PC-9 (cell line): ENCODE data around the gene CACHD1.

Experiments
- CTCF ChIP-seq: fragments of 200-600 bp; sonication (generic); conservative IDR thresholded peaks from 2 replicates; pipeline ENCODE4 v1.6.1; 2017; ENCODE audit warnings: mixed run types, antibody characterized with exemption, mild to moderate bottlenecking, moderate library complexity
- EZH2 ChIP-seq: fragments of 200-600 bp; sonication (generic); IDR thresholded peaks from 2 replicates; pipeline ENCODE4 v1.8.0; 2017; ENCODE audit warnings: antibody characterized with exemption, low read depth

- TF ChIP-seq CTCF, result no peak
- no peak for TF ChIP-seq EZH2
Observed at GRCh38 chr1:64687725-64688327, 217.9 kb downstream of the CACHD1 start.
